Measurements from ENCODE around the gene TUBA3E.
"Not testable (repeated sequence)": the region's sequence is repeated elsewhere in the genome, so short reads cannot be mapped to it uniquely, and the experiment has no call there.

DNA sequence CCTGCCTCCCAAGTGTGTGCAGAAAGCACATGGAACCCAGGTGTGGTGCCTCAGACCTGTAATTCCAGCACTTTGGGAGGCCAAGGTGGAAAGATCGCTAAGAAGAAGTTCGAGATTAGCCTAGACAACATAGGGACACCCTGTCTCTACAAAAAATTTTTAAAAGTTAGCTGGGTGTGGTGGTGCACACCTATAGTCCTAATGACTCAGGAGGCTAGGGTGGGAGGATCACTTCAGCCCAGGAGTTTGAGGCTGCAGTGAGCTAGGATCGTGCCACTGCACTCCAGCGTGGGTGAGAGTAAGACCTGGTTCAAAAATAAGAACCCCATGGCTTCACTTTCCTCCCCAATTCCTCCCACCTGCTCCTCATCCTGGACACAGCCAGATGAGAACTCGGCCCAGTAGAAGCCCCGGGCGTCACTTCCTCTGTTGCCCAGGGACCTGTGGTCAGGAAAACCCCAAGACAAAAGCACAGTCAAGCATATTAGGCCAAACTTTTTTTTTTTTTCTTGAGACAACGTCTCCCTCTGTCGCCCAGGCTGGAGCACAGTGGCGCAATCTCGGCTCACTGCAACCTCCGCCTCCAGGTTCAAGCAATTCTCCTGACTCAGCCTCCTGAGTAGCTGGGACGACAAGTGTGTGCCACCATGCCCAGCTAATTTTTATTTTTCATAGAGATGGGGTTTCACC lies 40.3 kb downstream of the TUBA3E start:
- not testable (repeated sequence) for TF ChIP-seq CTCF (IDR thresholded peaks at IDR 0.05; ENCODE audit: insufficient read depth, low read length); GABPA (IDR thresholded peaks at IDR 0.05; ENCODE audit: low read depth)
- TF ChIP-seq POLR2AphosphoS5 (IDR thresholded peaks at IDR 0.05; ENCODE audit: low read depth), result peak; percentile 34; the same call in 1 of the 2 replicates
- TF ChIP-seq, protein P1, sequence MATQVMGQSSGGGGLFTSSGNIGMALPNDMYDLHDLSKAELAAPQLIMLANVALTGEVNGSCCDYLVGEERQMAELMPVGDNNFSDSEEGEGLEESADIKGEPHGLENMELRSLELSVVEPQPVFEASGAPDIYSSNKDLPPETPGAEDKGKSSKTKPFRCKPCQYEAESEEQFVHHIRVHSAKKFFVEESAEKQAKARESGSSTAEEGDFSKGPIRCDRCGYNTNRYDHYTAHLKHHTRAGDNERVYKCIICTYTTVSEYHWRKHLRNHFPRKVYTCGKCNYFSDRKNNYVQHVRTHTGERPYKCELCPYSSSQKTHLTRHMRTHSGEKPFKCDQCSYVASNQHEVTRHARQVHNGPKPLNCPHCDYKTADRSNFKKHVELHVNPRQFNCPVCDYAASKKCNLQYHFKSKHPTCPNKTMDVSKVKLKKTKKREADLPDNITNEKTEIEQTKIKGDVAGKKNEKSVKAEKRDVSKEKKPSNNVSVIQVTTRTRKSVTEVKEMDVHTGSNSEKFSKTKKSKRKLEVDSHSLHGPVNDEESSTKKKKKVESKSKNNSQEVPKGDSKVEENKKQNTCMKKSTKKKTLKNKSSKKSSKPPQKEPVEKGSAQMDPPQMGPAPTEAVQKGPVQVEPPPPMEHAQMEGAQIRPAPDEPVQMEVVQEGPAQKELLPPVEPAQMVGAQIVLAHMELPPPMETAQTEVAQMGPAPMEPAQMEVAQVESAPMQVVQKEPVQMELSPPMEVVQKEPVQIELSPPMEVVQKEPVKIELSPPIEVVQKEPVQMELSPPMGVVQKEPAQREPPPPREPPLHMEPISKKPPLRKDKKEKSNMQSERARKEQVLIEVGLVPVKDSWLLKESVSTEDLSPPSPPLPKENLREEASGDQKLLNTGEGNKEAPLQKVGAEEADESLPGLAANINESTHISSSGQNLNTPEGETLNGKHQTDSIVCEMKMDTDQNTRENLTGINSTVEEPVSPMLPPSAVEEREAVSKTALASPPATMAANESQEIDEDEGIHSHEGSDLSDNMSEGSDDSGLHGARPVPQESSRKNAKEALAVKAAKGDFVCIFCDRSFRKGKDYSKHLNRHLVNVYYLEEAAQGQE (IDR thresholded peaks at IDR 0.05; ENCODE audit: insufficient replicate concordance, low read depth), result not testable (repeated sequence)
